ENCODE results near the gene PTPRD.

- TF ChIP-seq CTCF (IDR thresholded peaks at IDR 0.05) (no peak), POLR2A (IDR thresholded peaks at IDR 0.05) (no peak)
Observed at GRCh38 chr9:9399982-9400381, 1212.8 kb downstream of the PTPRD start.
